ENCODE measurements around the gene CRNKL1. TPM values are rescaled to one million over a fixed set of nuclear protein-coding genes. Genes with fewer than 3 reads are reported as not detected.
A peak's percentile ranks its signal among the peaks of the same experiment; 100 is the strongest.
"Not testable (repeated sequence)": the region's sequence is repeated elsewhere in the genome, so short reads cannot be mapped to it uniquely, and the experiment has no call there.

The CRNKL1 gene
- total and polyA plus RNA-seq, 12 donors: 9.8 to 20.2 (median 17.7) TPM

DNA sequence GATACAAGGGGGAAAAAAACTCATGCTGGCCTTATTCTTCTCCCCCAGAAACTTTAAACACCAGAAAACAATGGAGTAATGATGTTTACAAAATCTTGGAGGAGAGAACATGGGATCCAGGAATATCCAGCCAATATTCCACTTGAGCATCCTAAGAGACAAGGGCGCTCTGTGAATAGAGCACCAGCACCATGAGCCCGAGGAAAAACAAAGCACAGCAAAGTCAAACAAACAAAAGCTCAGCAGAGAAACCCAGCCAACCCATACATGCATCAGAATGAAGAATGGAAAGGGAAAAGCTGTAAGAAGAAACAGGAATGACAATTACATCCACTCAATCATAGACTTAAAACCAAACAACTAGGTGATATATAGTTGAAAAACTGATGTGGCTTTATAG, 39.7 kb downstream of the CRNKL1 start:
- intact Hi-C loops (cut with DNase I): no loop called here
- Histone ChIP-seq H3K4me3 (no peak overlapping the region), H3K27ac (no peak overlapping the region), H3K36me3 (no peaks in the 10 kb centered on the region), H3K9me3 (no peaks in the 10 kb centered on the region), H3K4me1 (peaks cover 0 to 39% (median 25%) of the 10 kb centered on the region in 9 donors), H3K27me3 (no peaks in the 10 kb centered on the region)
- no peak for ATAC-seq
- DNase-seq: no peak
- 84 to 88% methylated on average over 2 of the region's 2 CpGs for WGBS, 2 donors
- TF ChIP-seq, protein P1, sequence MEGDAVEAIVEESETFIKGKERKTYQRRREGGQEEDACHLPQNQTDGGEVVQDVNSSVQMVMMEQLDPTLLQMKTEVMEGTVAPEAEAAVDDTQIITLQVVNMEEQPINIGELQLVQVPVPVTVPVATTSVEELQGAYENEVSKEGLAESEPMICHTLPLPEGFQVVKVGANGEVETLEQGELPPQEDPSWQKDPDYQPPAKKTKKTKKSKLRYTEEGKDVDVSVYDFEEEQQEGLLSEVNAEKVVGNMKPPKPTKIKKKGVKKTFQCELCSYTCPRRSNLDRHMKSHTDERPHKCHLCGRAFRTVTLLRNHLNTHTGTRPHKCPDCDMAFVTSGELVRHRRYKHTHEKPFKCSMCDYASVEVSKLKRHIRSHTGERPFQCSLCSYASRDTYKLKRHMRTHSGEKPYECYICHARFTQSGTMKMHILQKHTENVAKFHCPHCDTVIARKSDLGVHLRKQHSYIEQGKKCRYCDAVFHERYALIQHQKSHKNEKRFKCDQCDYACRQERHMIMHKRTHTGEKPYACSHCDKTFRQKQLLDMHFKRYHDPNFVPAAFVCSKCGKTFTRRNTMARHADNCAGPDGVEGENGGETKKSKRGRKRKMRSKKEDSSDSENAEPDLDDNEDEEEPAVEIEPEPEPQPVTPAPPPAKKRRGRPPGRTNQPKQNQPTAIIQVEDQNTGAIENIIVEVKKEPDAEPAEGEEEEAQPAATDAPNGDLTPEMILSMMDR (IDR thresholded peaks at IDR 0.05): no peak

DNA sequence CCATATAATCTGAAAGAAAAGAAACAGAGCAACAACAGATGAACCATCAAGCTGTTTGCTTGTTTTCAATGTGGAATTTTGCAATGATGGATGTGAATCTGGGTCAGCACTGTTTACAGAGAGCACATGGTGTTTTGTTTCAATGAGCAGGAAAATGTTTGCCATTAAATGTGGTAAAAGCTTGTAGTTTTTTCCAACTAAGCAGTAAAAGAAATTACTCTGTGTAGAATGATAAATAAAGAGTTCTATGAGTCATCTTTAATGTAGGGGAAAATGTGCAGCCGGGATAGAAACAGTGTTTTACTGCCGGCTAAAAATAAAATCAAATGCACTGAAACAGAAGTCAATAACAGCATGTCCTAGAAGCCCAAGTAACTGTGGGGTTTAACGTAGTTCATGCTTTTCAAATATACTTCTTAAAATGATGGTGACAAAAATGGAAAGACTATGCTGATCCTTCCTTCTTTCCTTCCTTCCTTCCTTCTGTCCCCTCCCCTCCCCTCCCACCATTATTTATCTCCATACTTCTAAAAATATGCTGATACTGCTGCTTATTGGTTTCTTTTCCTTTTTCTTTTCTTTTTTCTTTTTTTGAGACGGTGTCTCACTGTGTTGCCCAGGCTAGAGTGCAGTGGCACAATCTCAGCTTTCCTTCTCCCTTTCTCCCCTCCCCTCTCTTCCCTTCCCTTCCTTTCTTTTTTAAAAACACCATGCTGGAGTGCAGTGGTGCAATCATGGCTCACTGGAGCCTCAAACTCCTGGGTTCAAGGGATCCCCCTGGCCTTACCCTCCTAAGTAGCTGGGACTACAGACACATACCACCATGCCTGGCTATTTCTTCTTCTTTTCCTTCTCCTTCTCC, 41.4 kb downstream of the CRNKL1 start:
- Histone ChIP-seq H3K36me3 (no peaks in the 10 kb centered on the region), H3K9me3 (no peaks in the 10 kb centered on the region), H3K27ac (peak overlapping the region in 8 of 10 donors; percentile 6 to 57 (median 47)), H3K4me3 (no peak overlapping the region), H3K27me3 (no peaks in the 10 kb centered on the region), H3K4me1 (peaks cover 0 to 33% (median 18%) of the 10 kb centered on the region in 9 donors)
- intact Hi-C loops (cut with DNase I): no loop called here
- 36 to 53% methylated on average over 4 of the region's 4 CpGs for WGBS, 2 donors
- ATAC-seq (peak in 6 of 8 donors; percentile 31 to 68 (median 39)), DNase-seq (no peak)
- TF ChIP-seq, protein P1 (IDR thresholded peaks at IDR 0.05): no peak

DNA sequence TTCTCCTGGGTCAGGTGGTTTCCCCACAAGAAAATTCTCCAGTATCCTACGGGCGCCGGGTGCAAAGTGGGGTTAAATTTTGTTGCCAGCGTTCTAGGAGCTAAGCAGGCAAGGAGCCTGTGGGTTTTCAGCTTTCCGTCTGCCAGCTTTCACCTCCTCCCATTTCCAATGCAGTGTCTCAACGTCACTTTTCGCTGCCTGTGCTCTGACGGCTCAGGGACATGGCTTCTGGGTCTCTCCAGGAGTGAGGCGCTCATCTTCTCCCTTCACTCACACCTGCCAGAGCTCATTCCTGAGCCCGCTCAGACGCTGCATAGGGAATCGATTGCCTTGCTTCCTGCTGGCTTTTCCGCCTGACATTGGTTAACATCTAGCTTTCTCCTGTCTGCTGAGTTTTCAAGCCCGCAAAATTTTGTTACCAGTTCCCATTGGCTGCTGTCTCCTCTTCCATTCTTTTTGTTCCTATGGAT, 42.4 kb downstream of the CRNKL1 start:
- TF ChIP-seq, protein P1 (IDR thresholded peaks at IDR 0.05): no peak
- no peak overlapping the region for H3K27ac ChIP-seq
- H3K36me3 ChIP-seq: no peaks in the 10 kb centered on the region
- intact Hi-C loops (cut with DNase I): no loop called here
- WGBS, 2 donors: 67 to 80% methylated on average over 14 of the region's 14 CpGs
- no peaks in the 10 kb centered on the region for H3K9me3 ChIP-seq
- no peaks in the 10 kb centered on the region for H3K27me3 ChIP-seq
- peaks cover 0 to 37% (median 15%) of the 10 kb centered on the region in 9 donors for H3K4me1 ChIP-seq
- no peak overlapping the region for H3K4me3 ChIP-seq
- ATAC-seq (no peak), DNase-seq (no peak)

DNA sequence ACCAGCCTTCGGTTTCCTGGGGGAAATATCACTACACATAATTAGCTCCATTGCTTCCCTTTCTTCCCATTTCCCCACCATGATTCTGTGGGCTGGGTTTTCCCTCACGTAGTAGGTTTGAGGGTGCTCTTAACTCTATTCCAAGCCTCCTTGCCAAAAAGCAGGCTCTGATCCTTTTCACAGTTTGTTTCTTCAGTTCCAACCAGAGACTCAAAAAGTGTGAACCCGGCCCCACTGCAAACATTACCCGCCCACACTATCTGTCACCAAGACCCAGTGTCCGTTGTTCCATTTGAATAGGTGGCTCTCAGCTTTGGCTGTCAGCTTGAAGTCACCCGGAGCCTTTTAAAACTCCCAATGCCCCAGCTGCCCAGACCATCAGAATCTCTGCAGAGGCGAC, 46.9 kb downstream of the CRNKL1 start:
- WGBS, 2 donors: 68 to 76% methylated on average over 7 of the region's 7 CpGs

DNA sequence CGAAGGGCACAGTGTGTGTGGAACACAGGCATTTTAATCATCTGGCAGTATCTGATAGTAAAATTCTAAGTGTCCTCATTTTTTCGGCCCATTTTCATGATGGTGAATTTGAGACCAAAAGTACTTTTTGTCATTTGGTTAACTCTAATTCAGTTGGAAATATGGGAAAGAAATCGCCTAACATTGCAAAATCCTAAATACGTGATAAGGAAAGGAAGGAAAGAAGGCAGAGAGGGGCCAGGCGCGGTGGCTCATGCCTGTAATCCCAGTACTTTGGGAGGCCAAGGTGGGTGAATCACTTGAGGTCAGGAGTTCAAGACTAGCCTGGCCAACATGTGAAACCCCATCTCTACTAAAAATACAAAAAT, 48.3 kb downstream of the CRNKL1 start:
- 47 to 62% methylated on average over 6 of the region's 6 CpGs for WGBS, 2 donors
- peaks cover 3 to 69% (median 38%) of the 10 kb centered on the region in 9 donors for H3K4me1 ChIP-seq
- not testable (repeated sequence) for DNase-seq, H3K27me3 ChIP-seq, H3K9me3 ChIP-seq, ATAC-seq
- peaks cover 0 to 41% (median 19%) of the 10 kb centered on the region in 9 donors for H3K36me3 ChIP-seq
- H3K4me3 ChIP-seq: peak overlapping the region in 6 of 10 donors; percentile 24 to 42 (median 32)
- intact Hi-C loops (cut with DNase I): loop anchor here in 1 of 10 donors (5.0 kb wide), 1 partner anchor 312 kb away; no protein-coding TSS in a partner anchor
- peak overlapping the region; percentile 31 to 84 (median 68) for H3K27ac ChIP-seq

More for the DNA sequence above, 46.9 kb downstream of the CRNKL1 start:
- TF ChIP-seq, protein P1 (IDR thresholded peaks at IDR 0.05): no peak
- no peak overlapping the region for H3K4me3 ChIP-seq
- intact Hi-C loops (cut with DNase I): no loop called here
- ATAC-seq (no peak), DNase-seq (no peak)
- peaks cover 0 to 27% (median 8%) of the 10 kb centered on the region in 9 donors for H3K36me3 ChIP-seq
- no peaks in the 10 kb centered on the region for H3K9me3 ChIP-seq
- H3K4me1 ChIP-seq: peaks cover 3 to 60% (median 36%) of the 10 kb centered on the region in 9 donors
- H3K27me3 ChIP-seq: no peaks in the 10 kb centered on the region
- no peak overlapping the region for H3K27ac ChIP-seq
